ENCODE data around the gene HS3ST5.

HS3ST5 gene

GRCh38 chr6:114144887-114145851 is 197.7 kb downstream of the HS3ST5 start:
- in situ Hi-C loops (cut with MboI; ENCODE audit: low sequenced_read_pairs, unreplicated experiment): no loop called here
- DNase-seq (ENCODE audit: low spot score): no peak
- no peak for TF ChIP-seq CTCF (IDR thresholded peaks at IDR 0.05; ENCODE audit: borderline replicate concordance, control extremely low read depth, extremely low read depth, insufficient read depth, missing control alignments)

- DNase-seq (ENCODE audit: low spot score): no peak
- in situ Hi-C loops (cut with MboI; ENCODE audit: low sequenced_read_pairs, unreplicated experiment): no loop called here
- TF ChIP-seq CTCF (IDR thresholded peaks at IDR 0.05; ENCODE audit: borderline replicate concordance, control extremely low read depth, extremely low read depth, insufficient read depth, missing control alignments): no peak
These were observed 200.6 kb downstream of the HS3ST5 start for GRCh38 chr6:114142258-114142657.

GRCh38 chr6:114140416-114140815 is 202.4 kb downstream of the HS3ST5 start:
- no peak for DNase-seq (ENCODE audit: low spot score)
- TF ChIP-seq CTCF (IDR thresholded peaks at IDR 0.05; ENCODE audit: borderline replicate concordance, control extremely low read depth, extremely low read depth, insufficient read depth, missing control alignments): no peak
- in situ Hi-C loops (cut with MboI; ENCODE audit: low sequenced_read_pairs, unreplicated experiment): no loop called here

GRCh38 chr6:114138577-114139248 is 204.1 kb downstream of the HS3ST5 start:
- no peak for TF ChIP-seq CTCF (IDR thresholded peaks at IDR 0.05; ENCODE audit: borderline replicate concordance, control extremely low read depth, extremely low read depth, insufficient read depth, missing control alignments)
- no peak for DNase-seq (ENCODE audit: low spot score)
- in situ Hi-C loops (cut with MboI; ENCODE audit: low sequenced_read_pairs, unreplicated experiment): no loop called here

- in situ Hi-C loops (cut with MboI; ENCODE audit: low sequenced_read_pairs, unreplicated experiment): no loop called here
These were observed 207.4 kb downstream of the HS3ST5 start for GRCh38 chr6:114135363-114135971.

More at GRCh38 chr6:114135363-114135971, 207.4 kb downstream of the HS3ST5 start:
- DNase-seq (ENCODE audit: low spot score): no peak
- TF ChIP-seq CTCF (IDR thresholded peaks at IDR 0.05; ENCODE audit: borderline replicate concordance, control extremely low read depth, extremely low read depth, insufficient read depth, missing control alignments): no peak
